ENCODE data around the gene KCNJ12. TPM values are rescaled to one million over a fixed set of nuclear protein-coding genes. Genes with fewer than 3 reads are reported as not detected.

Gene KCNJ12
- total and polyA plus RNA-seq, 12 donors: 2.8 to 14.7 (median 8.5) TPM

DNA sequence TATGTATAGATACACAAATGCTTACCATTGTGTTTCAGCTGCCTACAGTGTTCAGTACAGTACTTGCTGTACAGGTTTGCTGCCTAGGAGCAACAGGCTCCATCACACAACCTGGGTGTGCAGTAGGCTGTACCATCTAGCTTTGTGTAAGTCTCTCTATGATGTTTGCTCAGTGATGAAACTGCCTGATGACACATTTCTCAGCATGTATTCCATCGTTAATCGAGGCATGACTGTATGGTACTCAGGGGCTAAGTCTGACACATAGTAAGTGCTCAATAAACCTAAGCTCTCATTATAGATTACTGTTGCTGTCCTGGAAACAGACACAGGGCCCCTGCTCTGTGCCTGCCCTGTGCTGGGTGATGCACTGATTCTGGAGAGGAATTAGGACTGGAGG, 18.1 kb downstream of the KCNJ12 start:
- 88 to 92% methylated on average over 2 of the region's 2 CpGs for WGBS, 2 donors
- no peak overlapping the region for H3K27ac ChIP-seq
- no peak for TF ChIP-seq CTCF (IDR thresholded peaks at IDR 0.05)
- DNase-seq: no peak
- no peaks in the 10 kb centered on the region for H3K27me3 ChIP-seq
- peaks cover 0 to 13% (median 4%) of the 10 kb centered on the region in 9 donors for H3K4me1 ChIP-seq
- no peak overlapping the region for H3K4me3 ChIP-seq
- no peaks in the 10 kb centered on the region for H3K9me3 ChIP-seq
- H3K36me3 ChIP-seq: no peaks in the 10 kb centered on the region
- intact Hi-C loops (cut with DNase I): no loop called here
- ATAC-seq: no peak

DNA sequence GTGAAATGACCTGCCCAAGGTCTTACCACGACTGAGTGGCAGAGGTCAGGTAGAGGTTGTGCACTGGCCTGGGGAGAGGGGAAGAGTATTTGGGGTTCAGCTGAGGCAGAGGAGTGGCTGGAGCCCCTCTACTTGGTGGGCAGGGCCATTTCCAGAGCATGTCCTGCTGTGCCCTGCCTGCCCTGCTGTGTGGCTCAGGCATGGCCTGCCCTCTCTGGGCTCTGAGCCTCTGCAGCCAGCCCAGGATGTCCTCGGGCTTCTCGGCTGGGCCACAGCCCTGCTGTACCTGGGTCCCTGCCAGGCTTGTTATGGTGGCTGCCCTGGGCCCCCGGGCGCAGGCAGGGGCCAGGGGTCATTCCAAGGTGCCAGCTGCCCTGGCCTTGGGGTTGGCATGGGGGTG, 19.6 kb downstream of the KCNJ12 start:
- no peaks in the 10 kb centered on the region for H3K27me3 ChIP-seq
- H3K27ac ChIP-seq: no peak overlapping the region
- WGBS, 2 donors: 79 to 90% methylated on average over 5 of the region's 5 CpGs
- TF ChIP-seq CTCF (IDR thresholded peaks at IDR 0.05): no peak
- H3K9me3 ChIP-seq: no peaks in the 10 kb centered on the region
- no peak for DNase-seq
- ATAC-seq: no peak
- peaks cover 0 to 16% (median 4%) of the 10 kb centered on the region in 9 donors for H3K4me1 ChIP-seq
- no peak overlapping the region for H3K4me3 ChIP-seq
- intact Hi-C loops (cut with DNase I): no loop called here
- no peaks in the 10 kb centered on the region for H3K36me3 ChIP-seq

DNA sequence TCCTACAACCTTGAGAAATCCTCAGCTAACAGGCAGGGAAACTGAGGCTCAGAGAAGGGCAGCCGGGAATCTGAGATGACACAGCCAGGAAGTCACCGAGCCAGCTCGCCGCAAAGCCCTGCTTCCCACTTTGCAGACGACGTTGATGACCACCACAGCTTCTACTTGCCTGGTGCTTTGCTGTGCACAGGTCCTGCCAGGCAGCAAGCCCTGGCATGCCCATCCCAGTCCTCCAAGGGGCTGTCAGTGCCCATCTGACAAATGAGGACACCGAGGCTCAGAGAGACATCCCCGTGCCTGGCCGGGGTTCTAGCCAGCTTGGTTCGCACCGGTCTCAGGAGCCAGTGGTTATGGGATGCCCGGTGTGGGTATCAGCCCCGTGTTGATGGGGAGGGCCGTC, 20.1 kb downstream of the KCNJ12 start:
- no peak overlapping the region for H3K27ac ChIP-seq
- WGBS, 2 donors: 90 to 95% methylated on average over 14 of the region's 14 CpGs
- ATAC-seq: no peak

GRCh38 chr17:21397341-21398190, 21.4 kb downstream of the KCNJ12 start:
- H3K36me3 ChIP-seq: no peaks in the 10 kb centered on the region
- intact Hi-C loops (cut with DNase I): no loop called here
- no peaks in the 10 kb centered on the region for H3K9me3 ChIP-seq
- ATAC-seq (peak in 5 of 8 donors; percentile 25 to 48 (median 36)), DNase-seq (no peak)
- peaks cover 0 to 16% (median 5%) of the 10 kb centered on the region in 9 donors for H3K4me1 ChIP-seq
- no peak overlapping the region for H3K4me3 ChIP-seq
- 49 to 55% methylated on average over 28 of the region's 28 CpGs for WGBS, 2 donors
- TF ChIP-seq CTCF (IDR thresholded peaks at IDR 0.05): no peak
- no peaks in the 10 kb centered on the region for H3K27me3 ChIP-seq
- no peak overlapping the region for H3K27ac ChIP-seq

More for the DNA sequence above, 20.1 kb downstream of the KCNJ12 start:
- Histone ChIP-seq H3K4me3 (no peak overlapping the region), H3K36me3 (no peaks in the 10 kb centered on the region), H3K27me3 (no peaks in the 10 kb centered on the region), H3K9me3 (no peaks in the 10 kb centered on the region), H3K4me1 (peaks cover 0 to 16% (median 5%) of the 10 kb centered on the region in 9 donors)
- no peak for TF ChIP-seq CTCF (IDR thresholded peaks at IDR 0.05)
- intact Hi-C loops (cut with DNase I): no loop called here
- no peak for DNase-seq
